H1 (cell line): ENCODE results near the gene CSAD.

Experiments used
- ASH2L ChIP-seq: fragments of 200-600, 300-600 bp; sonication (generic); IDR thresholded peaks from one replicate; pipeline ENCODE4 v1.7.1; 2017; ENCODE audit warnings: low read length
- EZH2 ChIP-seq: fragments of 200-600 bp; sonication (generic); IDR thresholded peaks from 2 replicates; pipeline ENCODE4 v1.7.1; 2012; ENCODE audit warnings: low read depth, mild to moderate bottlenecking, moderate library complexity, low read length, inconsistent platforms; ENCODE audit not compliant: severe bottlenecking
- JUND ChIP-seq: IDR thresholded peaks from 2 replicates; pipeline ENCODE4 v1.6.1; 2011; ENCODE audit warnings: mild to moderate bottlenecking, improper control_type of control experiment, low read length
- NRF1 ChIP-seq: IDR thresholded peaks from 2 replicates; pipeline ENCODE4 v1.6.1; 2011; ENCODE audit warnings: mild to moderate bottlenecking, low read depth, low read length, improper control_type of control experiment
- POLR2A ChIP-seq, 2 experiments: IDR thresholded peaks; 1 replicate in 1 of 2; 2 replicates in 1 of 2; pipeline ENCODE4 v1.6.1; 2011; ENCODE audit warnings: low read depth in 2 of 2, low read length in 2 of 2, mild to moderate bottlenecking in 2 of 2; ENCODE audit errors: control extremely low read depth in 1 of 2
- POU5F1 ChIP-seq: IDR thresholded peaks from 2 replicates; pipeline ENCODE4 v1.6.1; 2011; ENCODE audit warnings: low read depth, mild to moderate bottlenecking, low read length, moderate library complexity
- RAD21 ChIP-seq, 2 experiments: IDR thresholded peaks in 1 of 2; conservative IDR thresholded peaks in 1 of 2; 2 replicates each; pipeline ENCODE4 v1.6.1; 2011; ENCODE audit warnings: low read depth in 2 of 2, low read length in 2 of 2, improper control_type of control experiment in 1 of 2, inconsistent platforms in 1 of 2, mild to moderate bottlenecking in 1 of 2, moderate library complexity in 1 of 2
- SIN3A ChIP-seq, 2 experiments: IDR thresholded peaks in 1 of 2; conservative IDR thresholded peaks in 1 of 2; 2 replicates each; pipeline ENCODE4 v1.6.1; 2011 to 2012; ENCODE audit warnings: low read length in 2 of 2, improper control_type of control experiment in 1 of 2, low read depth in 1 of 2, mild to moderate bottlenecking in 1 of 2
- SIX5 ChIP-seq: IDR thresholded peaks from 2 replicates; pipeline ENCODE4 v1.6.1; 2011; ENCODE audit warnings: mild to moderate bottlenecking, low read depth, low read length
- TF ChIP-seq, protein P1 (sequence below), 3 experiments: IDR thresholded peaks; 1 replicate in 2 of 3; 2 replicates in 1 of 3; pipeline versions ENCODE4 v1.5.1 to v1.6.1; 2011; ENCODE audit warnings: low read length in 3 of 3, mild to moderate bottlenecking in 3 of 3, inconsistent platforms in 2 of 3, low read depth in 1 of 3, moderate library complexity in 1 of 3; ENCODE audit not compliant: insufficient read depth in 1 of 3; ENCODE audit errors: control extremely low read depth in 1 of 3
- TF ChIP-seq, protein P2 (sequence below): IDR thresholded peaks from 2 replicates; pipeline ENCODE4 v1.6.1; 2011; ENCODE audit warnings: low read length, improper control_type of control experiment
- TF ChIP-seq, protein P3 (sequence below): IDR thresholded peaks from 2 replicates; pipeline ENCODE4 v1.6.1; 2012; ENCODE audit warnings: low read length, inconsistent platforms

DNA sequence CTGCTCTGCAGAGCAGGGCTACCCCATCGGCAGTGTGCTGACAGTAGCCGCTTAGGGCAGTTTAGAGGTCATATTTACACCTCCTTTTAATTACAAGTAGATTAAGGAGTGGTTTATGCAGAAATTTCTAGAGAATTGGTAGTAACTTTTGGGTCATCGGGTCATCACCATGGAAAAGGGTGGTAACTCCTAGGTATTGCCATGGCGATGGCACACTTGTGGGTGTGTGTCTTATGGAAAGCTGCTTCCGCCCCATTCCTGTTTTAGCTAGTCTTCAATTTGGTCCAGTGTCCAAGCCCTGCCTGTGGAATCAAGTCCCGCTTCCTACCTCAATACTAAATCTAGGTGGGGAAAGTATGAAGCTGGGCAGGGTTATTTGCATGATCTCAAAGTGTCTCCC, 29.7 kb downstream of the CSAD start:
- TF ChIP-seq POU5F1 (no peak), ASH2L (no peak), JUND (no peak), EZH2 (no peak), SIX5 (no peak), POLR2A (IDR thresholded peaks at IDR 0.05; ENCODE audit: control extremely low read depth in 1 of 2, low read depth in 2 of 2, low read length in 2 of 2) (no peak), NRF1 (no peak), SIN3A (conservative IDR thresholded peaks at IDR 0.05 in 1 of 2, IDR thresholded peaks at IDR 0.05 in 1 of 2; ENCODE audit: low read depth in 1 of 2, low read length in 2 of 2) (no peak), RAD21 (IDR thresholded peaks at IDR 0.05 in 1 of 2, conservative IDR thresholded peaks at IDR 0.05 in 1 of 2; ENCODE audit: low read depth in 2 of 2, low read length in 2 of 2) (no peak)
- TF ChIP-seq, protein P1, sequence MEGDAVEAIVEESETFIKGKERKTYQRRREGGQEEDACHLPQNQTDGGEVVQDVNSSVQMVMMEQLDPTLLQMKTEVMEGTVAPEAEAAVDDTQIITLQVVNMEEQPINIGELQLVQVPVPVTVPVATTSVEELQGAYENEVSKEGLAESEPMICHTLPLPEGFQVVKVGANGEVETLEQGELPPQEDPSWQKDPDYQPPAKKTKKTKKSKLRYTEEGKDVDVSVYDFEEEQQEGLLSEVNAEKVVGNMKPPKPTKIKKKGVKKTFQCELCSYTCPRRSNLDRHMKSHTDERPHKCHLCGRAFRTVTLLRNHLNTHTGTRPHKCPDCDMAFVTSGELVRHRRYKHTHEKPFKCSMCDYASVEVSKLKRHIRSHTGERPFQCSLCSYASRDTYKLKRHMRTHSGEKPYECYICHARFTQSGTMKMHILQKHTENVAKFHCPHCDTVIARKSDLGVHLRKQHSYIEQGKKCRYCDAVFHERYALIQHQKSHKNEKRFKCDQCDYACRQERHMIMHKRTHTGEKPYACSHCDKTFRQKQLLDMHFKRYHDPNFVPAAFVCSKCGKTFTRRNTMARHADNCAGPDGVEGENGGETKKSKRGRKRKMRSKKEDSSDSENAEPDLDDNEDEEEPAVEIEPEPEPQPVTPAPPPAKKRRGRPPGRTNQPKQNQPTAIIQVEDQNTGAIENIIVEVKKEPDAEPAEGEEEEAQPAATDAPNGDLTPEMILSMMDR (IDR thresholded peaks at IDR 0.05; ENCODE audit: control extremely low read depth in 1 of 3, insufficient read depth in 1 of 3, low read depth in 1 of 3, low read length in 3 of 3) = no peak
- TF ChIP-seq, protein P2, sequence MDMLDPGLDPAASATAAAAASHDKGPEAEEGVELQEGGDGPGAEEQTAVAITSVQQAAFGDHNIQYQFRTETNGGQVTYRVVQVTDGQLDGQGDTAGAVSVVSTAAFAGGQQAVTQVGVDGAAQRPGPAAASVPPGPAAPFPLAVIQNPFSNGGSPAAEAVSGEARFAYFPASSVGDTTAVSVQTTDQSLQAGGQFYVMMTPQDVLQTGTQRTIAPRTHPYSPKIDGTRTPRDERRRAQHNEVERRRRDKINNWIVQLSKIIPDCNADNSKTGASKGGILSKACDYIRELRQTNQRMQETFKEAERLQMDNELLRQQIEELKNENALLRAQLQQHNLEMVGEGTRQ = no peak
- TF ChIP-seq, protein P3, sequence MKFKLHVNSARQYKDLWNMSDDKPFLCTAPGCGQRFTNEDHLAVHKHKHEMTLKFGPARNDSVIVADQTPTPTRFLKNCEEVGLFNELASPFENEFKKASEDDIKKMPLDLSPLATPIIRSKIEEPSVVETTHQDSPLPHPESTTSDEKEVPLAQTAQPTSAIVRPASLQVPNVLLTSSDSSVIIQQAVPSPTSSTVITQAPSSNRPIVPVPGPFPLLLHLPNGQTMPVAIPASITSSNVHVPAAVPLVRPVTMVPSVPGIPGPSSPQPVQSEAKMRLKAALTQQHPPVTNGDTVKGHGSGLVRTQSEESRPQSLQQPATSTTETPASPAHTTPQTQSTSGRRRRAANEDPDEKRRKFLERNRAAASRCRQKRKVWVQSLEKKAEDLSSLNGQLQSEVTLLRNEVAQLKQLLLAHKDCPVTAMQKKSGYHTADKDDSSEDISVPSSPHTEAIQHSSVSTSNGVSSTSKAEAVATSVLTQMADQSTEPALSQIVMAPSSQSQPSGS = no peak
